SU-DHL-6 (cell line): Measurements from ENCODE around the gene ZNF148.

ENCODE experiments used
- EZH2phosphoT487 ChIP-seq: fragments of 200-600 bp; sonication (generic), shearing (Covaris generic); conservative IDR thresholded peaks from 2 replicates; pipeline ENCODE4 v1.6.1; 2018; ENCODE audit warnings: mild to moderate bottlenecking, antibody characterized with exemption, low read length, moderate library complexity, mixed read lengths
- TF ChIP-seq, protein P1 (sequence below): fragments of 200-600 bp; sonication (generic); IDR thresholded peaks from one replicate; pipeline ENCODE4 v1.5.1; 2017; ENCODE audit warnings: antibody characterized with exemption, mild to moderate bottlenecking, low read length, moderate library complexity; ENCODE audit not compliant: insufficient read depth, poor library complexity, severe bottlenecking

DNA sequence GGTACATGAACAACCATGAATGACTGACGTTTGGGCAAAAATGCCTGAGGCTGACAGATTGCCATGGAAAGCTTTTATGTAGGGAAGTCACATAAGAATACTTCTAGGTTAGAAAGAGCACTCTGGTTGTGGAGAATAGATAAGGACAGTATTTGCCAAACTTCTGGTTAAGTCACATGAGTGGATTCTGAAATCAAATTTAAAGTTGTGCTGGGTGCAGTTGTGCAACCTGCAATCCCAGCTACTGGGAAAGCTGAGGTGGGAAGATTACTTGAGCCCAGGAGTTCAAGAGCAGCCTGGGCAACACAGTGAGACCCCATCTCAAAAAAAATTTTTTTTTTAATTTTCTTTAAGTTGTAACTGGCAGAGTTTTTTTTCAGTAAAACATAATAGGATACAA is 7.2 kb upstream of the ZNF148 start:
- TF ChIP-seq EZH2phosphoT487, result no peak
- TF ChIP-seq, protein P1, sequence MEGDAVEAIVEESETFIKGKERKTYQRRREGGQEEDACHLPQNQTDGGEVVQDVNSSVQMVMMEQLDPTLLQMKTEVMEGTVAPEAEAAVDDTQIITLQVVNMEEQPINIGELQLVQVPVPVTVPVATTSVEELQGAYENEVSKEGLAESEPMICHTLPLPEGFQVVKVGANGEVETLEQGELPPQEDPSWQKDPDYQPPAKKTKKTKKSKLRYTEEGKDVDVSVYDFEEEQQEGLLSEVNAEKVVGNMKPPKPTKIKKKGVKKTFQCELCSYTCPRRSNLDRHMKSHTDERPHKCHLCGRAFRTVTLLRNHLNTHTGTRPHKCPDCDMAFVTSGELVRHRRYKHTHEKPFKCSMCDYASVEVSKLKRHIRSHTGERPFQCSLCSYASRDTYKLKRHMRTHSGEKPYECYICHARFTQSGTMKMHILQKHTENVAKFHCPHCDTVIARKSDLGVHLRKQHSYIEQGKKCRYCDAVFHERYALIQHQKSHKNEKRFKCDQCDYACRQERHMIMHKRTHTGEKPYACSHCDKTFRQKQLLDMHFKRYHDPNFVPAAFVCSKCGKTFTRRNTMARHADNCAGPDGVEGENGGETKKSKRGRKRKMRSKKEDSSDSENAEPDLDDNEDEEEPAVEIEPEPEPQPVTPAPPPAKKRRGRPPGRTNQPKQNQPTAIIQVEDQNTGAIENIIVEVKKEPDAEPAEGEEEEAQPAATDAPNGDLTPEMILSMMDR, result no peak
